GM19468 (cell line): Measurements from ENCODE around the gene MX1.

Experiments
- ATAC-seq: cut with Tn5 transposase; IDR thresholded peaks from one replicate; pipeline ENCODE4 v1.9.1; 2021; ENCODE audit warnings: mild to moderate bottlenecking, moderate library complexity, moderate number of reproducible peaks; ENCODE audit not compliant: unreplicated experiment; ENCODE audit errors: extremely low read depth

MX1 gene

GRCh38 chr21:41453761-41454160, 27.7 kb downstream of the MX1 start:
- ATAC-seq, result no peak

- no peak for ATAC-seq
Measured at GRCh38 chr21:41458121-41458520, 32.1 kb downstream of the MX1 start.

- no peak for ATAC-seq
Measured at GRCh38 chr21:41458559-41458958, 32.5 kb downstream of the MX1 start.

GRCh38 chr21:41459884-41460534, 34.0 kb downstream of the MX1 start:
- no peak for ATAC-seq

- no peak for ATAC-seq
Measured at GRCh38 chr21:41460578-41461527, 34.8 kb downstream of the MX1 start.

GRCh38 chr21:41465176-41465781, 39.2 kb downstream of the MX1 start:
- no peak for ATAC-seq

- ATAC-seq, result no peak
Measured at GRCh38 chr21:41466024-41466820, 40.2 kb downstream of the MX1 start.

- no peak for ATAC-seq
Measured at GRCh38 chr21:41470054-41470453, 44.0 kb downstream of the MX1 start.

- ATAC-seq, result no peak
Measured at GRCh38 chr21:41472753-41473548, 46.9 kb downstream of the MX1 start.

GRCh38 chr21:41475714-41476420, 49.8 kb downstream of the MX1 start:
- ATAC-seq, result no peak

GRCh38 chr21:41477641-41478318, 51.7 kb downstream of the MX1 start:
- no peak for ATAC-seq

- ATAC-seq, result no peak
Measured at GRCh38 chr21:41478319-41479177, 52.5 kb downstream of the MX1 start.

GRCh38 chr21:41479686-41480085, 53.6 kb downstream of the MX1 start:
- no peak for ATAC-seq

GRCh38 chr21:41480086-41480690, 54.1 kb downstream of the MX1 start:
- no peak for ATAC-seq

- ATAC-seq, result no peak
Measured at GRCh38 chr21:41481191-41481590, 55.2 kb downstream of the MX1 start.

GRCh38 chr21:41482301-41482700, 56.3 kb downstream of the MX1 start:
- no peak for ATAC-seq

- no peak for ATAC-seq
Measured at GRCh38 chr21:41482980-41483379, 56.9 kb downstream of the MX1 start.
